Glutamatergic neuron (in vitro differentiated cells): ENCODE data around the gene TMEM141. TPM values are rescaled to one million over a fixed set of nuclear protein-coding genes. Genes with fewer than 3 reads are reported as not detected.

Experiments
- DNase-seq: peaks from one replicate; pipeline ENCODE4 v3.0.0; 2022
- H3K27ac Mint-ChIP-seq: one replicate; pipeline ENCODE4 v1.8.0; 2020; ENCODE audit warnings: mild to moderate bottlenecking, mixed read lengths, inconsistent platforms; ENCODE audit not compliant: unreplicated experiment
- H3K27me3 Mint-ChIP-seq: one replicate; pipeline ENCODE4 v1.8.0; 2020; ENCODE audit warnings: mild to moderate bottlenecking, moderate library complexity, mixed read lengths, inconsistent platforms; ENCODE audit not compliant: unreplicated experiment
- H3K36me3 Mint-ChIP-seq: one replicate; pipeline ENCODE4 v1.8.0; 2020; ENCODE audit warnings: mild to moderate bottlenecking, mixed read lengths, inconsistent platforms; ENCODE audit not compliant: unreplicated experiment
- H3K4me1 Mint-ChIP-seq: one replicate; pipeline ENCODE4 v1.8.0; 2020; ENCODE audit warnings: mild to moderate bottlenecking, low read depth, mixed read lengths, inconsistent platforms; ENCODE audit not compliant: unreplicated experiment
- H3K4me3 Mint-ChIP-seq: one replicate; pipeline ENCODE4 v1.8.0; 2020; ENCODE audit warnings: mild to moderate bottlenecking, mixed read lengths, inconsistent platforms; ENCODE audit not compliant: unreplicated experiment
- H3K9me3 Mint-ChIP-seq: one replicate; pipeline ENCODE4 v1.8.0; 2020; ENCODE audit warnings: mild to moderate bottlenecking, moderate library complexity, mixed read lengths, inconsistent platforms; ENCODE audit not compliant: unreplicated experiment
- CTCF ChIP-seq: fragments of 200-600 bp; sonication (generic); IDR thresholded peaks from one replicate; pipeline ENCODE4 v1.5.0; 2021; ENCODE audit not compliant: partially characterized antibody, unreplicated experiment
- total RNA-seq: library from RNA; stranded (reverse); fragmentation: NEBNext Ultra II Directional; extraction: Animal tissue kit (Norgen Biotek cat#: 25700); gene quantifications from one replicate; pipeline ENCODE4 v1.2.1, GENCODE V29; 2021; ENCODE audit not compliant: unreplicated experiment

The TMEM141 gene
- total RNA-seq, 1 donor from 2014 or later: 46.1 TPM

GRCh38 chr9:136807281-136808074, 16.3 kb downstream of the TMEM141 start, which contains the start of gene RABL6:
TSS of gene RABL6 (plus strand) at chr9:136807948. CDS start at chr9:136808197, 249 bp downstream.
- peaks cover 26% of the 10 kb centered on the region for H3K9me3 Mint-ChIP-seq

GRCh38 chr9:136808075-136808805, 17.1 kb downstream of the TMEM141 start:
- no peak for TF ChIP-seq CTCF
- H3K36me3 Mint-ChIP-seq: peaks cover 5% of the 10 kb centered on the region
- DNase-seq: no peak
- peak overlapping the region; percentile 96 for H3K4me3 Mint-ChIP-seq
- H3K4me1 Mint-ChIP-seq: peaks cover 15% of the 10 kb centered on the region
- peaks cover 14% of the 10 kb centered on the region for H3K27me3 Mint-ChIP-seq
- H3K27ac Mint-ChIP-seq: peak overlapping the region; percentile 90
- H3K9me3 Mint-ChIP-seq: peaks cover 26% of the 10 kb centered on the region

More at GRCh38 chr9:136807281-136808074, 16.3 kb downstream of the TMEM141 start, which contains the start of gene RABL6:
- TF ChIP-seq CTCF: no peak
- Mint-ChIP-seq H3K27ac (peak within 1 kb of the TSS; percentile 90), H3K4me3 (peak within 1 kb of the TSS; percentile 96), H3K36me3 (peaks cover 5% of the 10 kb centered on the region), H3K27me3 (peaks cover 12% of the 10 kb centered on the region), H3K4me1 (peaks cover 15% of the 10 kb centered on the region)
- peak; percentile 79 for DNase-seq

- DNase-seq: no peak
- Mint-ChIP-seq H3K27me3 (peaks cover 12% of the 10 kb centered on the region), H3K4me3 (peak overlapping the region; percentile 96), H3K4me1 (peaks cover 15% of the 10 kb centered on the region), H3K9me3 (peaks cover 23% of the 10 kb centered on the region), H3K36me3 (peaks cover 5% of the 10 kb centered on the region), H3K27ac (peak overlapping the region; percentile 90)
- no peak for TF ChIP-seq CTCF
Observed at GRCh38 chr9:136808806-136809158, 17.6 kb downstream of the TMEM141 start.

GRCh38 chr9:136814725-136815421, 23.7 kb downstream of the TMEM141 start:
- H3K27ac Mint-ChIP-seq: no peak overlapping the region
- no peak for TF ChIP-seq CTCF
- H3K27me3 Mint-ChIP-seq: peaks cover 2% of the 10 kb centered on the region
- no peak for DNase-seq
- H3K36me3 Mint-ChIP-seq: peaks cover 10% of the 10 kb centered on the region
- H3K4me1 Mint-ChIP-seq: peaks cover 11% of the 10 kb centered on the region
- H3K4me3 Mint-ChIP-seq: peak overlapping the region; percentile 11
- peaks cover 7% of the 10 kb centered on the region for H3K9me3 Mint-ChIP-seq
